ENCODE results near the gene ZBTB9.

GRCh38 chr6:33421344-33421643 is 33.1 kb upstream of the ZBTB9 start:
- TF ChIP-seq CTCF (IDR thresholded peaks at IDR 0.05), result no peak
- TF ChIP-seq POLR2A (IDR thresholded peaks at IDR 0.05), result no peak

Measured in lower leg skin (tissue), 3 donors.